Measurements from ENCODE around the gene WDR3.

The WDR3 gene

GRCh38 chr1:117932576-117932975 lies 3.0 kb downstream of the WDR3 start:
- DNase-seq, result no peak
- peaks cover 22 to 30% (median 26%) of the 10 kb centered on the region in 4 experiments for H3K4me1 ChIP-seq (ENCODE audit: control extremely low read depth in 1 of 4, control insufficient read depth in 4 of 4, insufficient read depth in 4 of 4, low read length in 3 of 4)
- 86% methylated on average over 1 of the region's 4 CpGs for WGBS (ENCODE audit: insufficient coverage)
- POLR2A ChIA-PET, result no interaction called here
- peaks cover 2 to 23% (median 18%) of the 10 kb centered on the region in 4 experiments for H3K36me3 ChIP-seq (ENCODE audit: control insufficient read depth in 4 of 4, insufficient read depth in 4 of 4, low read length in 3 of 4)
- no peaks in the 10 kb centered on the region for H3K27me3 ChIP-seq (replicated peaks in 2 of 5; ENCODE audit: control insufficient read depth in 4 of 5, insufficient read depth in 5 of 5, low read length in 4 of 5)
- H3K9me3 ChIP-seq (ENCODE audit: control extremely low read depth in 1 of 5, control insufficient read depth in 4 of 5, insufficient read depth in 2 of 5, low read depth in 1 of 5, low read length in 4 of 5), result no peaks in the 10 kb centered on the region
- H3K27ac ChIP-seq (ENCODE audit: insufficient read depth in 1 of 2, low read depth in 1 of 2, low read length in 2 of 2, poor library complexity in 1 of 2, severe bottlenecking in 2 of 2), result no peak overlapping the region
- H3K4me3 ChIP-seq (ENCODE audit: control insufficient read depth in 1 of 7, extremely low read depth in 1 of 7, insufficient read depth in 4 of 7, low read depth in 2 of 7, low read length in 6 of 7), result no peak overlapping the region
- CTCF ChIA-PET, result no interaction called here

GRCh38 chr1:117933769-117934168 lies 4.2 kb downstream of the WDR3 start:
- ChIA-PET POLR2A (no interaction called here), CTCF (interaction anchor here (0.6 kb wide), 1 partner anchor 15 kb away, joined by 3 read pairs; no protein-coding TSS in a partner anchor)
- Histone ChIP-seq H3K9me3 (ENCODE audit: control extremely low read depth in 1 of 5, control insufficient read depth in 4 of 5, insufficient read depth in 2 of 5, low read depth in 1 of 5, low read length in 4 of 5) (no peaks in the 10 kb centered on the region), H3K27ac (ENCODE audit: insufficient read depth in 1 of 2, low read depth in 1 of 2, low read length in 2 of 2, poor library complexity in 1 of 2, severe bottlenecking in 2 of 2) (no peak overlapping the region), H3K36me3 (ENCODE audit: control insufficient read depth in 4 of 4, insufficient read depth in 4 of 4, low read length in 3 of 4) (peaks cover 7 to 35% (median 24%) of the 10 kb centered on the region in 4 experiments), H3K4me3 (ENCODE audit: control insufficient read depth in 1 of 7, extremely low read depth in 1 of 7, insufficient read depth in 4 of 7, low read depth in 2 of 7, low read length in 6 of 7) (no peak overlapping the region), H3K27me3 (replicated peaks in 2 of 5; ENCODE audit: control insufficient read depth in 4 of 5, insufficient read depth in 5 of 5, low read length in 4 of 5) (no peaks in the 10 kb centered on the region), H3K4me1 (ENCODE audit: control extremely low read depth in 1 of 4, control insufficient read depth in 4 of 4, insufficient read depth in 4 of 4, low read length in 3 of 4) (peaks cover 11 to 20% (median 18%) of the 10 kb centered on the region in 4 experiments)
- WGBS (ENCODE audit: insufficient coverage), result no CpG with 5 or more reads among the region's 2 CpGs
- DNase-seq, result no peak

GRCh38 chr1:117942293-117942692 lies 12.8 kb downstream of the WDR3 start:
- H3K9me3 ChIP-seq (ENCODE audit: control extremely low read depth in 1 of 5, control insufficient read depth in 4 of 5, insufficient read depth in 2 of 5, low read depth in 1 of 5, low read length in 4 of 5), result no peaks in the 10 kb centered on the region
- ChIA-PET POLR2A (no interaction called here), CTCF (interaction anchor here (1.7 kb wide), 1 partner anchor 45 kb away, joined by 3 read pairs; no protein-coding TSS in a partner anchor)
- DNase-seq, result no peak
- WGBS (ENCODE audit: insufficient coverage), result no CpG with 5 or more reads among the region's 2 CpGs
- no peak overlapping the region for H3K4me3 ChIP-seq (ENCODE audit: control insufficient read depth in 1 of 7, extremely low read depth in 1 of 7, insufficient read depth in 4 of 7, low read depth in 2 of 7, low read length in 6 of 7)
- no peak overlapping the region for H3K27ac ChIP-seq (ENCODE audit: insufficient read depth in 1 of 2, low read depth in 1 of 2, low read length in 2 of 2, poor library complexity in 1 of 2, severe bottlenecking in 2 of 2)
- H3K4me1 ChIP-seq (ENCODE audit: control extremely low read depth in 1 of 4, control insufficient read depth in 4 of 4, insufficient read depth in 4 of 4, low read length in 3 of 4), result no peaks in the 10 kb centered on the region
- H3K27me3 ChIP-seq (replicated peaks in 2 of 5; ENCODE audit: control insufficient read depth in 4 of 5, insufficient read depth in 5 of 5, low read length in 4 of 5), result no peaks in the 10 kb centered on the region
- H3K36me3 ChIP-seq (ENCODE audit: control insufficient read depth in 4 of 4, insufficient read depth in 4 of 4, low read length in 3 of 4), result peaks cover 39 to 92% (median 69%) of the 10 kb centered on the region in 4 experiments

- Histone ChIP-seq H3K27me3 (replicated peaks in 2 of 5; ENCODE audit: control insufficient read depth in 4 of 5, insufficient read depth in 5 of 5, low read length in 4 of 5) (no peaks in the 10 kb centered on the region), H3K36me3 (ENCODE audit: control insufficient read depth in 4 of 4, insufficient read depth in 4 of 4, low read length in 3 of 4) (peaks cover 25 to 89% (median 63%) of the 10 kb centered on the region in 4 experiments), H3K27ac (ENCODE audit: insufficient read depth in 1 of 2, low read depth in 1 of 2, low read length in 2 of 2, poor library complexity in 1 of 2, severe bottlenecking in 2 of 2) (no peak overlapping the region), H3K4me1 (ENCODE audit: control extremely low read depth in 1 of 4, control insufficient read depth in 4 of 4, insufficient read depth in 4 of 4, low read length in 3 of 4) (no peaks in the 10 kb centered on the region), H3K4me3 (ENCODE audit: control insufficient read depth in 1 of 7, extremely low read depth in 1 of 7, insufficient read depth in 4 of 7, low read depth in 2 of 7, low read length in 6 of 7) (no peak overlapping the region), H3K9me3 (ENCODE audit: control extremely low read depth in 1 of 5, control insufficient read depth in 4 of 5, insufficient read depth in 2 of 5, low read depth in 1 of 5, low read length in 4 of 5) (no peaks in the 10 kb centered on the region)
- no peak for DNase-seq
- CTCF ChIA-PET, result interaction anchor here (1.7 kb wide), 1 partner anchor 57 kb away, joined by 5 read pairs; no protein-coding TSS in a partner anchor
- WGBS (ENCODE audit: insufficient coverage), result 91% methylated on average over 1 of the region's 1 CpG
- POLR2A ChIA-PET, result no interaction called here
Observed at GRCh38 chr1:117952386-117952785, 22.8 kb downstream of the WDR3 start.

- WGBS (ENCODE audit: insufficient coverage), result 78% methylated on average over 3 of the region's 3 CpGs
- peaks cover 18 to 69% (median 46%) of the 10 kb centered on the region in 4 experiments for H3K36me3 ChIP-seq (ENCODE audit: control insufficient read depth in 4 of 4, insufficient read depth in 4 of 4, low read length in 3 of 4)
- CTCF ChIA-PET, result interaction anchor here (0.7 kb wide), 1 partner anchor 64 kb away, joined by 3 read pairs; no protein-coding TSS in a partner anchor
- no peak overlapping the region for H3K27ac ChIP-seq (ENCODE audit: insufficient read depth in 1 of 2, low read depth in 1 of 2, low read length in 2 of 2, poor library complexity in 1 of 2, severe bottlenecking in 2 of 2)
- no peaks in the 10 kb centered on the region for H3K9me3 ChIP-seq (ENCODE audit: control extremely low read depth in 1 of 5, control insufficient read depth in 4 of 5, insufficient read depth in 2 of 5, low read depth in 1 of 5, low read length in 4 of 5)
- POLR2A ChIA-PET, result no interaction called here
- H3K4me3 ChIP-seq (ENCODE audit: control insufficient read depth in 1 of 7, extremely low read depth in 1 of 7, insufficient read depth in 4 of 7, low read depth in 2 of 7, low read length in 6 of 7), result no peak overlapping the region
- DNase-seq, result no peak
- H3K4me1 ChIP-seq (ENCODE audit: control extremely low read depth in 1 of 4, control insufficient read depth in 4 of 4, insufficient read depth in 4 of 4, low read length in 3 of 4), result no peaks in the 10 kb centered on the region
- no peaks in the 10 kb centered on the region for H3K27me3 ChIP-seq (replicated peaks in 2 of 5; ENCODE audit: control insufficient read depth in 4 of 5, insufficient read depth in 5 of 5, low read length in 4 of 5)
Observed at GRCh38 chr1:117959364-117959763, 29.8 kb downstream of the WDR3 start.

GRCh38 chr1:117964290-117965038 lies 34.9 kb downstream of the WDR3 start:
- 100% methylated on average over 3 of the region's 3 CpGs for WGBS (ENCODE audit: insufficient coverage)
- ChIA-PET CTCF (no interaction called here), POLR2A (no interaction called here)
- no peak overlapping the region for H3K27ac ChIP-seq (ENCODE audit: insufficient read depth in 1 of 2, low read depth in 1 of 2, low read length in 2 of 2, poor library complexity in 1 of 2, severe bottlenecking in 2 of 2)
- H3K27me3 ChIP-seq (replicated peaks in 2 of 5; ENCODE audit: control insufficient read depth in 4 of 5, insufficient read depth in 5 of 5, low read length in 4 of 5), result no peaks in the 10 kb centered on the region
- no peaks in the 10 kb centered on the region for H3K9me3 ChIP-seq (ENCODE audit: control extremely low read depth in 1 of 5, control insufficient read depth in 4 of 5, insufficient read depth in 2 of 5, low read depth in 1 of 5, low read length in 4 of 5)
- H3K4me3 ChIP-seq (ENCODE audit: control insufficient read depth in 1 of 7, extremely low read depth in 1 of 7, insufficient read depth in 4 of 7, low read depth in 2 of 7, low read length in 6 of 7), result no peak overlapping the region
- H3K4me1 ChIP-seq (ENCODE audit: control extremely low read depth in 1 of 4, control insufficient read depth in 4 of 4, insufficient read depth in 4 of 4, low read length in 3 of 4), result peaks cover 0 to 7% (median 2%) of the 10 kb centered on the region in 4 experiments
- H3K36me3 ChIP-seq (ENCODE audit: control insufficient read depth in 4 of 4, insufficient read depth in 4 of 4, low read length in 3 of 4), result peaks cover 2 to 25% (median 15%) of the 10 kb centered on the region in 4 experiments
- DNase-seq, result no peak

- WGBS (ENCODE audit: insufficient coverage), result 74% methylated on average over 4 of the region's 4 CpGs
- Histone ChIP-seq H3K27ac (ENCODE audit: insufficient read depth in 1 of 2, low read depth in 1 of 2, low read length in 2 of 2, poor library complexity in 1 of 2, severe bottlenecking in 2 of 2) (no peak overlapping the region), H3K4me1 (ENCODE audit: control extremely low read depth in 1 of 4, control insufficient read depth in 4 of 4, insufficient read depth in 4 of 4, low read length in 3 of 4) (peaks cover 0 to 7% (median 2%) of the 10 kb centered on the region in 4 experiments), H3K36me3 (ENCODE audit: control insufficient read depth in 4 of 4, insufficient read depth in 4 of 4, low read length in 3 of 4) (peaks cover 0 to 5% (median 3%) of the 10 kb centered on the region in 4 experiments), H3K9me3 (ENCODE audit: control extremely low read depth in 1 of 5, control insufficient read depth in 4 of 5, insufficient read depth in 2 of 5, low read depth in 1 of 5, low read length in 4 of 5) (no peaks in the 10 kb centered on the region), H3K4me3 (ENCODE audit: control insufficient read depth in 1 of 7, extremely low read depth in 1 of 7, insufficient read depth in 4 of 7, low read depth in 2 of 7, low read length in 6 of 7) (no peak overlapping the region), H3K27me3 (replicated peaks in 2 of 5; ENCODE audit: control insufficient read depth in 4 of 5, insufficient read depth in 5 of 5, low read length in 4 of 5) (no peaks in the 10 kb centered on the region)
- DNase-seq, result peak in 2 of 3 donors; percentile 2 to 10
- CTCF ChIA-PET, result no interaction called here
- POLR2A ChIA-PET, result no interaction called here
Observed at GRCh38 chr1:117967477-117967876, 37.9 kb downstream of the WDR3 start.
